ENCODE data around the gene ZNF749.

ZNF749 gene

GRCh38 chr19:57435062-57435978 is at the start of gene ZNF749:
ZNF749 (plus strand) TSS chr19:57435325; CDS start chr19:57435579, 254 bp downstream.
- DNase-seq: peak; percentile 98

- DNase-seq: no peak
Measured at GRCh38 chr19:57389194-57389729, 45.9 kb upstream of the ZNF749 start.

GRCh38 chr19:57389730-57390598 is 45.2 kb upstream of the ZNF749 start, which contains the start of gene ZNF548:
ZNF548 (plus strand) TSS chr19:57389854; CDS start chr19:57390100, 246 bp downstream.
- peak; percentile 97 for DNase-seq

GRCh38 chr19:57395710-57396109 is 39.4 kb upstream of the ZNF749 start:
- DNase-seq: no peak

GRCh38 chr19:57398868-57399267 is 36.3 kb upstream of the ZNF749 start:
- no peak for DNase-seq

- no peak for DNase-seq
Measured at GRCh38 chr19:57403737-57404563, 31.2 kb upstream of the ZNF749 start.

GRCh38 chr19:57406516-57407123 is 28.5 kb upstream of the ZNF749 start:
- DNase-seq: peak; percentile 5

GRCh38 chr19:57410877-57411671 is 24.1 kb upstream of the ZNF749 start, which contains the start of gene ZNF17:
ZNF17 (plus strand) TSS chr19:57411161; CDS start chr19:57413616, 2,455 bp downstream.
- peak; percentile 84 for DNase-seq

GRCh38 chr19:57419439-57419838 is 15.7 kb upstream of the ZNF749 start:
- no peak for DNase-seq

- no peak for DNase-seq
Measured at GRCh38 chr19:57421037-57421436, 14.1 kb upstream of the ZNF749 start.

- no peak for DNase-seq
Measured at GRCh38 chr19:57434386-57435061, 601 bp upstream of the ZNF749 start.

- no peak for DNase-seq
Measured at GRCh38 chr19:57436417-57436816, 1.3 kb downstream of the ZNF749 start.

GRCh38 chr19:57437931-57438330 is 2.8 kb downstream of the ZNF749 start:
- no peak for DNase-seq

GRCh38 chr19:57438925-57439324 is 3.8 kb downstream of the ZNF749 start:
- DNase-seq: no peak

GRCh38 chr19:57441979-57442752 is 7.0 kb downstream of the ZNF749 start:
- no peak for DNase-seq

- no peak for DNase-seq
Measured at GRCh38 chr19:57443121-57443696, 8.1 kb downstream of the ZNF749 start.

GRCh38 chr19:57452307-57452706 is 17.2 kb downstream of the ZNF749 start:
- DNase-seq: no peak

- no peak for DNase-seq
Measured at GRCh38 chr19:57465680-57466381, 30.7 kb downstream of the ZNF749 start.

Measured in NCI-H1694 treated with DMSO at 0.1 percent for 48 hours (cell line).